Measurements from ENCODE around the gene UNC93B1. TPM values are rescaled to one million over a fixed set of nuclear protein-coding genes. Genes with fewer than 3 reads are reported as not detected.

UNC93B1 gene
- total RNA-seq, 1 experiment from 2014 or later = 23.3 TPM

DNA sequence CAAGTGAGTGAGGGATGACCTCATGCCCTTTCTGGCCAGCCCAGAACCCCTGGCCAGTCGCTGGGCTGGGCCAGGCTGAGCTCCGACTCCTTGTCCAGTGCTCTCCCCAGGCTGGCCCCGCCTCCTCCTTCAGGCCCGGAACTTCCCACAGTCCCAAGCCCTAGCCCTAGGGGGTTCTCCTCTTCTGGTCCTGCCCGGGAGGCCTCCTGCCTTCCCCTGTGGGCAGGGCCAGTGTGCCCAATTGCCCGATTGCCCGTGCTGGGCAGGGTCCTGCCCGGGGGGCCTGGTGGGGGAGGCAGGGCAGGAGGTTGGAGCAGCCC lies 39.1 kb upstream of the UNC93B1 start:
- H3K56ac ChIP-seq (ENCODE audit: insufficient read length, low read depth, low read length) = no peak overlapping the region
- no peak overlapping the region for H2BK12ac ChIP-seq (ENCODE audit: insufficient read length, low read depth, low read length)
- no peak overlapping the region for H3K27ac ChIP-seq (ENCODE audit: insufficient read length, low read depth, low read length)
- no peak overlapping the region for H3K4me2 ChIP-seq (ENCODE audit: insufficient read depth, insufficient read length, low read length)
- H3K27ac Mint-ChIP-seq = no peak overlapping the region
- DNase-seq = no peak
- H2BK5ac ChIP-seq (ENCODE audit: insufficient read length, low read length) = no peak overlapping the region
- H3T11ph ChIP-seq (ENCODE audit: low read length) = no peak overlapping the region
- no peak overlapping the region for H3K14ac ChIP-seq (ENCODE audit: insufficient read depth, low read length)
- H4K91ac ChIP-seq (ENCODE audit: insufficient read length, low read depth, low read length) = no peak overlapping the region
- H3K4me3 Mint-ChIP-seq = no peak overlapping the region
- no peak overlapping the region for H3K18ac ChIP-seq (ENCODE audit: insufficient read length, low read depth, low read length)
- H4K8ac ChIP-seq (replicated peaks; ENCODE audit: insufficient read length, low read depth, low read length) = no peak overlapping the region
- no peaks in the 10 kb centered on the region for H3K9me3 ChIP-seq (ENCODE audit: control insufficient read depth, low read depth, low read length)
- no peak overlapping the region for H2BK120ac ChIP-seq (ENCODE audit: low read depth, low read length, poor library complexity, severe bottlenecking)
- no CpG with 5 or more reads among the region's 8 CpGs for WGBS (ENCODE audit: extremely low coverage, insufficient read length, low lambda C conversion rate)
- no peak overlapping the region for H3K23ac ChIP-seq (ENCODE audit: insufficient read length, low read depth, low read length)
- TF ChIP-seq, protein P1, sequence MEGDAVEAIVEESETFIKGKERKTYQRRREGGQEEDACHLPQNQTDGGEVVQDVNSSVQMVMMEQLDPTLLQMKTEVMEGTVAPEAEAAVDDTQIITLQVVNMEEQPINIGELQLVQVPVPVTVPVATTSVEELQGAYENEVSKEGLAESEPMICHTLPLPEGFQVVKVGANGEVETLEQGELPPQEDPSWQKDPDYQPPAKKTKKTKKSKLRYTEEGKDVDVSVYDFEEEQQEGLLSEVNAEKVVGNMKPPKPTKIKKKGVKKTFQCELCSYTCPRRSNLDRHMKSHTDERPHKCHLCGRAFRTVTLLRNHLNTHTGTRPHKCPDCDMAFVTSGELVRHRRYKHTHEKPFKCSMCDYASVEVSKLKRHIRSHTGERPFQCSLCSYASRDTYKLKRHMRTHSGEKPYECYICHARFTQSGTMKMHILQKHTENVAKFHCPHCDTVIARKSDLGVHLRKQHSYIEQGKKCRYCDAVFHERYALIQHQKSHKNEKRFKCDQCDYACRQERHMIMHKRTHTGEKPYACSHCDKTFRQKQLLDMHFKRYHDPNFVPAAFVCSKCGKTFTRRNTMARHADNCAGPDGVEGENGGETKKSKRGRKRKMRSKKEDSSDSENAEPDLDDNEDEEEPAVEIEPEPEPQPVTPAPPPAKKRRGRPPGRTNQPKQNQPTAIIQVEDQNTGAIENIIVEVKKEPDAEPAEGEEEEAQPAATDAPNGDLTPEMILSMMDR (conservative IDR thresholded peaks at IDR 0.05) = no peak
- no peaks in the 10 kb centered on the region; a peak in 1 of 7 replicates for H3K36me3 Mint-ChIP-seq (ENCODE audit: insufficient read depth in 1 of 3, low read depth in 3 of 3)
- no peaks in the 10 kb centered on the region for H4K20me1 ChIP-seq (ENCODE audit: control insufficient read depth, insufficient read depth, insufficient read length)
- no peak overlapping the region for H4K5ac ChIP-seq (ENCODE audit: insufficient read length, low read depth, low read length)
- no peaks in the 10 kb centered on the region for H3K9me3 Mint-ChIP-seq
- no peaks in the 10 kb centered on the region for H3K79me2 ChIP-seq (ENCODE audit: insufficient read depth, low read length)
- H3K27me3 ChIP-seq (ENCODE audit: insufficient read depth, low read length) = no peaks in the 10 kb centered on the region
- no peak overlapping the region for H2AFZ ChIP-seq (ENCODE audit: low read length)
- H3K9ac ChIP-seq (ENCODE audit: extremely low read depth, insufficient read length, low read length) = no peak overlapping the region
- H2AK5ac ChIP-seq (ENCODE audit: insufficient read length, low read length) = no peak overlapping the region
- H3K4me1 ChIP-seq (ENCODE audit: insufficient read depth, low read length) = no peaks in the 10 kb centered on the region; the same call in 1 of the 2 replicates
- no peak overlapping the region for H3K4ac ChIP-seq (ENCODE audit: low read depth, low read length)
- no peak overlapping the region for H2BK20ac ChIP-seq (ENCODE audit: low read depth, low read length, poor library complexity, severe bottlenecking)
- no peaks in the 10 kb centered on the region for H3K23me2 ChIP-seq (ENCODE audit: insufficient read length, low read depth, low read length, poor library complexity, severe bottlenecking)
- H3K79me1 ChIP-seq (ENCODE audit: insufficient read depth, low read depth, low read length, poor library complexity, severe bottlenecking) = no peaks in the 10 kb centered on the region
- H2BK15ac ChIP-seq (ENCODE audit: low read depth, low read length) = no peak overlapping the region
- peaks cover 7 to 9% of the 10 kb centered on the region in 2 experiments for H3K4me1 Mint-ChIP-seq
- no peaks in the 10 kb centered on the region for H3K27me3 Mint-ChIP-seq (ENCODE audit: low read depth)

All from H9 (cell line).